ENCODE data around the gene FCGR3B.
"Not testable (repeated sequence)": the region's sequence is repeated elsewhere in the genome, so short reads cannot be mapped to it uniquely, and the experiment has no call there.

Gene FCGR3B

GRCh38 chr1:161605024-161605423, 26.0 kb downstream of the FCGR3B start:
- not testable (repeated sequence) for DNase-seq

- not testable (repeated sequence) for DNase-seq
These were observed 33.9 kb downstream of the FCGR3B start for GRCh38 chr1:161597077-161597476.

DNA sequence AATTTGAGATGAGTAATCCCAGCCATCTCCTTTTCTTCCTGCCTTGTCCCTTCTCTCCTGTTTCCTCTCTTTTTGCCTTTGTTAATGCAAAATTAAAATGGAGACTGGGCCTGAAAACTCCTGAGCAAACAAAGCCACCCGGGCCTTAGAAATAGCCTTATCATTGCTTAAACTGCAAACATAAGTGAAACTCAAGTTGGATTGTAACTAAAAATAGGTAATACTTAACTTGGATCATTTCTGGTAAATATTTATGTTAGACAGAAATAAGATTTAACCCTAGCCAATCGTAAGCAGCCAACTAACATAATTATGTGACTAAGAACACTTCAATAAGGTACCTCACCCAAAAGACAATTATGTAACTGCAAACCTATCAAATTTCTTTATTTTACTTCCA, 35.4 kb downstream of the FCGR3B start:
- DNase-seq, result not testable (repeated sequence)

GRCh38 chr1:161595173-161595572, 35.8 kb downstream of the FCGR3B start:
- not testable (repeated sequence) for DNase-seq

GRCh38 chr1:161594269-161594984, 36.5 kb downstream of the FCGR3B start:
- not testable (repeated sequence) for DNase-seq

- not testable (repeated sequence) for DNase-seq
These were observed 37.8 kb downstream of the FCGR3B start for GRCh38 chr1:161593092-161593755.

- DNase-seq, result not testable (repeated sequence)
These were observed 38.4 kb downstream of the FCGR3B start for GRCh38 chr1:161592586-161592985.

- DNase-seq, result not testable (repeated sequence)
These were observed 41.1 kb downstream of the FCGR3B start for GRCh38 chr1:161589920-161590319.

DNA sequence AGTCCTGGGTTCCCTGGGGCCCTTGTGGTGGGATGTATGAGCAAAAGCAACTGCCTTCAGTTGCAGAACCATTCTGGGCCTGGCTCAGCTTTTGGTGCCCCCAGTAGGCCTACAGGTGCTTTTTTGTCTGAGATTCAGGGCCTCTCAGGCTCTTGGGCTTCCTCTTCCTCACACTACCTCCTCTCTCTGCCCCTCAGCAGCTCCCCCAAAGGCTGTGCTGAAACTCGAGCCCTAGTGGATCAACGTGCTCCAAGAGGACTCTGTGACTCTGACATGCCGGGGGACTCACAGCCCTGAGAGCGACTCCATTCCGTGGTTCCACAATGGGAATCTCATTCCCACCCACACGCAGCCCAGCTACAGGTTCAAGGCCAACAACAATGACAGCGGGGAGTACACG, 41.6 kb downstream of the FCGR3B start:
- not testable (repeated sequence) for DNase-seq

GRCh38 chr1:161588596-161588995, 42.4 kb downstream of the FCGR3B start:
- DNase-seq, result not testable (repeated sequence)

DNA sequence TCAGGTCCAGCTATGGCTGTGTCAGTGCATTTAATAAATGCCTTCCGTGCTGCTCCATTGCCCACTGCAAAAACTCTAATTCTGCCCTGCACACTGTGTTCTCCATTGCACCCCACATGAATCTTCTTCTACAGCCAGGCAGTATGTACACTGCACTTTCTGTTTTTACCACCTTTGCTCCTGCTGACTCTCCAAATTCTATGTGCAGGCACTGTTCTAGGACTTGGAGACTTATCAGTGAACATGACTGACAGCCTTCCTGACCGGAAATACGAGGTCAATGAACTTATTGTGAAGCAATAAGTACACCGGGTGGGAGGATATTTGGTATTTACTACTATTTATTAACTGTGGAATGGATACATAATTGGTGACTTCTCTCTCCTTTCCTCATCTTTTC, 48.1 kb downstream of the FCGR3B start:
- not testable (repeated sequence) for DNase-seq

DNA sequence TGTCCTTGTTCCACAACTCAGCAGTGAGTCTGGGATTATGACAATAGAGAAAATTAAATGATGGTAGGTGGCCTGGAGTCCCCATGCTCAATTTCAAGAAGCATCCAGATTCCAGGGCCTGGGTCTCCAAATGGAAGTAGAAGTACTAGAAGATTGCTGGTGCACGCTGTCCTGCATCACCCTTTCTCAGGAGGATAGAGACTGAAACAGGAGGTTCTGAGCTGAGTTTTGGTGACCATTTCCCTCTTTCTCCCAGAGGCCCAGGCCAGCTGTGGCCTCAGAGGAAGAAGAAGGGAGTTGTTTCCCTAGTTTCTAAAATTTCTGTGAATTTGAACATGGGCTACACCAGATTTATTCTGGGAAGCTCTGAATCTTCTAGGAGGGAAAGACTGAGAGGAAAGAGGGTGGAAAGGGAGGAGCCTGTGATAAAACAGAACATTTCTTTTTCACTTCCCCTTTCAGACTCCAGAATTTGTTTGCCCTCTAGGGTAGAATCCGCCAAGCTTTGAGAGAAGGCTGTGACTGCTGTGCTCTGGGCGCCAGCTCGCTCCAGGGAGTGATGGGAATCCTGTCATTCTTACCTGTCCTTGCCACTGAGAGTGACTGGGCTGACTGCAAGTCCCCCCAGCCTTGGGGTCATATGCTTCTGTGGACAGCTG, 50.0 kb downstream of the FCGR3B start:
- not testable (repeated sequence) for DNase-seq

- DNase-seq, result not testable (repeated sequence)
These were observed 51.0 kb downstream of the FCGR3B start for GRCh38 chr1:161579856-161580507.

- DNase-seq, result not testable (repeated sequence)
These were observed 54.3 kb downstream of the FCGR3B start for GRCh38 chr1:161576676-161577075.
